Measurements from ENCODE around the gene MAGI2. TPM values are rescaled to one million over a fixed set of nuclear protein-coding genes. Genes with fewer than 3 reads are reported as not detected.

The MAGI2 gene
- total and polyA plus RNA-seq, 2 of the 13 experiments (the other 11 are each of a cell fraction or from before 2014, with no cell fraction given): 1.5 to 3.8 TPM

GRCh38 chr7:79142706-79143105 is 310.8 kb downstream of the MAGI2 start (continued):
- TF ChIP-seq ZNF484 (CRISPR knock-in tag; IDR thresholded peaks at IDR 0.05; ENCODE audit: borderline replicate concordance, low read depth) (no peak), NKX3-1 (CRISPR knock-in tag; IDR thresholded peaks at IDR 0.05) (no peak), TAF1 (CRISPR knock-in tag; IDR thresholded peaks at IDR 0.05) (no peak), ZNF232 (CRISPR knock-in tag; IDR thresholded peaks at IDR 0.05; ENCODE audit: borderline replicate concordance) (no peak), HOMEZ (CRISPR knock-in tag; IDR thresholded peaks at IDR 0.05; ENCODE audit: low read depth) (no peak), ASH2L (IDR thresholded peaks at IDR 0.05; ENCODE audit: insufficient read length, low read depth, low read length) (no peak), ZMYM2 (CRISPR knock-in tag; IDR thresholded peaks at IDR 0.05) (no peak), HCFC1 (IDR thresholded peaks at IDR 0.05; ENCODE audit: low read depth, low read length) (no peak)
- TF ChIP-seq, protein P1, sequence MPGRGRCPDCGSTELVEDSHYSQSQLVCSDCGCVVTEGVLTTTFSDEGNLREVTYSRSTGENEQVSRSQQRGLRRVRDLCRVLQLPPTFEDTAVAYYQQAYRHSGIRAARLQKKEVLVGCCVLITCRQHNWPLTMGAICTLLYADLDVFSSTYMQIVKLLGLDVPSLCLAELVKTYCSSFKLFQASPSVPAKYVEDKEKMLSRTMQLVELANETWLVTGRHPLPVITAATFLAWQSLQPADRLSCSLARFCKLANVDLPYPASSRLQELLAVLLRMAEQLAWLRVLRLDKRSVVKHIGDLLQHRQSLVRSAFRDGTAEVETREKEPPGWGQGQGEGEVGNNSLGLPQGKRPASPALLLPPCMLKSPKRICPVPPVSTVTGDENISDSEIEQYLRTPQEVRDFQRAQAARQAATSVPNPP (CRISPR knock-in tag; IDR thresholded peaks at IDR 0.05): no peak

DNA sequence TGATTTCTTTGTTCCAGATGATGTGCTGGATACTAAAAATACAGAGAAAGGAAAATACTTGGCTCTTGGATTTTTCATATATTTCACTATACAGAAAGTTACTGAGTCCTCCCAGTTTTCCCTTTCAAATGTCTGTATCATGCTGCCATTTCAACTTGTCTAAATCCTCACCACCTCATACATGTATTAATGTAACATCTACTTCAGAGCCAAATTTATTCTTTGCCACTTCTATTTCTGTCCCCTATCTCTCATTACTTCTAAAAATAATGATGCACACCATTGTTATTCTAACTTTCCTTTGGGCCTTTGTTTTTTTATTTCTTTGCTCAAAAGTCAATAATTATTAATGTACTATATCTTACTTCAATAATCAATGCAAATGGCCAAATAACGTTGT is 312.2 kb downstream of the MAGI2 start:
- WGBS (ENCODE audit: low lambda C conversion rate): 53% methylated on average over 1 of the region's 1 CpG
- TF ChIP-seq FOXO4 (CRISPR knock-in tag; conservative IDR thresholded peaks at IDR 0.05) (no peak), PPARG (CRISPR knock-in tag; conservative IDR thresholded peaks at IDR 0.05) (no peak), ZNF660 (CRISPR knock-in tag; IDR thresholded peaks at IDR 0.05; ENCODE audit: borderline replicate concordance, low read depth) (no peak), KAT2B (IDR thresholded peaks at IDR 0.05; ENCODE audit: borderline replicate concordance, low read depth, low read length) (no peak), RARG (CRISPR knock-in tag; IDR thresholded peaks at IDR 0.05; ENCODE audit: low read depth) (no peak), ZNF30 (CRISPR knock-in tag; IDR thresholded peaks at IDR 0.05) (no peak), CREB1 (IDR thresholded peaks at IDR 0.05) (no peak), CREB1 (CRISPR knock-in tag; IDR thresholded peaks at IDR 0.05) (no peak), ZFAT (CRISPR knock-in tag; conservative IDR thresholded peaks at IDR 0.05) (no peak), ZNF543 (CRISPR knock-in tag; IDR thresholded peaks at IDR 0.05) (no peak)

More for the DNA sequence above, 312.2 kb downstream of the MAGI2 start:
- no peaks in the 10 kb centered on the region for H4K20me1 ChIP-seq (ENCODE audit: insufficient read depth, low read length)
- DNase-seq (ENCODE audit: low spot score) (no peak), FAIRE-seq (no peak), ATAC-seq (no peak)
- no peaks in the 10 kb centered on the region for H3K9me3 ChIP-seq (ENCODE audit: low read length)
- H3K79me2 ChIP-seq (ENCODE audit: insufficient read depth, low read length): no peaks in the 10 kb centered on the region
- no peak overlapping the region for H2AFZ ChIP-seq (ENCODE audit: low read length)
- H3K27ac ChIP-seq (ENCODE audit: extremely low read length, insufficient read depth, low read length): no peak overlapping the region
- H3K9ac ChIP-seq (ENCODE audit: insufficient read depth, low read depth, low read length): no peak overlapping the region
- H3K4me3 ChIP-seq (replicated peaks in 1 of 3; ENCODE audit: insufficient read depth in 1 of 3, low read depth in 2 of 3, low read length in 3 of 3): no peak overlapping the region
- no peak overlapping the region for H3K4me2 ChIP-seq (ENCODE audit: low read depth, low read length)
- intact Hi-C loops (cut with micrococcal nuclease; ENCODE audit: unreplicated experiment): no loop called here
- H3K27me3 ChIP-seq (ENCODE audit: control insufficient read depth in 1 of 2, insufficient read depth in 2 of 2, low read length in 2 of 2): no peaks in the 10 kb centered on the region
- no TSS peak for BruUV-seq (replicated peaks)
- no peaks in the 10 kb centered on the region for H3K4me1 ChIP-seq (ENCODE audit: insufficient read depth, low read length)
- no peaks in the 10 kb centered on the region for H3K36me3 ChIP-seq (replicated peaks in 1 of 2; ENCODE audit: control insufficient read depth in 1 of 2, insufficient read depth in 2 of 2, low read length in 2 of 2)
- ChIA-PET CTCF (ENCODE audit: low intra/inter-chr PET ratio, low total read pairs) (no interaction called here), POLR2A (no interaction called here)
- in situ Hi-C loops (cut with HindIII; ENCODE audit: extremely low pct_ligation_motif_present, low pct_unique_long_range_greater_than_20kb): no loop called here
